ENCODE data around the gene PNMT.

DNA sequence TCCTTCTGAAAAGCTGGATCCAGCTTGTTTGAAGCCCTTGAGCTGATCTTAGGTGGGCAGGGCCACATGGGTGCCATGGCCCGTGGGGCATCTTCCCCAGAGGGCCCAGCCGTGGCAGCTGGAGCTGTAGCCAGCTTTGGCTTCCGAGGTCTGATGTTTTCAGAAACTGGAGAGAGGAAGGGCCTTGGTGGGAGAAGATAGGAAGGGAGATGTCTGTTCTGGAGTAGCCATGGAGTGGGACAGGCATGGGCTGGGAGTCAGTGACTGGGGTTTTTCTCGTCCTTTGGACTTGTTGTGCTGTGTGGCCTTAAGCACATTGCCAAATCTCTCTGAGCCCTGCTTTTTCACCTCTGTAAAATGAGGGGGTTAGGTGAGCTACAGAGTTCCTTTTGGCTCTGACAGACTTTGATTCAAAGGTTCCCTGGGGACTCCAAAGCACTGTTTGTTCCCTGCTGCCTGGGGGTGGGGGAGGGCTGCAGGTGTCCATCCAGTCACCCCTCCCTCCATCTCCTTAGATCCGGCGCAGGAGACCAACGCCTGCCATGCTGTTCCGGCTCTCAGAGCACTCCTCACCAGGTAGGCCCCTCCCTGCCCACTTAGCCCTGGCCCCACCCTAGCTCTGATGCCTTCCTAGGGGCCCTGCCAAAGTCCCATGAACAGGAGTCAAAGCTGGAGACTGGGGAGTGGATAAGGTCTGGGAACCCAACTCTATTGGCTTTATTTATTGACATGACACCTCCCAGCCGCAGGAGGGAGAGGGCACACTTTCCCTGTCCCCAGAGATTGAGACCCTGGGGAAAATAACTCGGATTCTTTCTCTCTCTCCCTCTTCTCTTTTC lies 39.4 kb upstream of the PNMT start:
- TF ChIP-seq YY1 (IDR thresholded peaks at IDR 0.05; ENCODE audit: insufficient read depth, insufficient read length), result no peak
- no peak for TF ChIP-seq ZNF274 (IDR thresholded peaks at IDR 0.05; ENCODE audit: low read depth, low read length)
- TF ChIP-seq SUZ12 (IDR thresholded peaks at IDR 0.05; ENCODE audit: extremely low read depth, insufficient read depth, insufficient read length), result no peak

All from NT2/D1 (cell line).